K562 (cell line): ENCODE results near the gene NECTIN2. TPM values are rescaled to one million over a fixed set of nuclear protein-coding genes. Genes with fewer than 3 reads are reported as not detected.

Experiments
- ATAC-seq: fragments of 200-7000 bp; cut with Tn5 transposase; 3 replicates; pipeline ENCODE4 v1.9.1; 2020; ENCODE audit warnings: moderate library complexity
- BruUV-seq: library from RNA; stranded (reverse); fragments of 400-500 nt; replicated peaks from 2 replicates; lab custom pipeline; 2021; lab: Mats Ljungman, UMichigan
- CTCF ChIA-PET: fragments of 300-600 bp; formaldehyde crosslinking; extraction: SDS; loops from one replicate; lab custom pipeline; 2021; ENCODE audit warnings: low intra/inter-chr PET ratio; lab: Yijun Ruan, JAX
- POLR2A ChIA-PET: fragments of 300-600, 350-650 bp; sonication (Branson Sonifier 250); formaldehyde crosslinking; extraction: SDS; loops from one replicate; lab custom pipeline; 2021; ENCODE audit warnings: antibody characterized with exemption, inconsistent platforms; lab: Yijun Ruan, JAX
- DNase-seq, 4 experiments: peaks; one replicate each; pipeline versions ENCODE4 v3.0.0 to v3.0.0-alpha.2; 2011 to 2018; ENCODE audit warnings: low spot score in 3 of 4, mixed read lengths in 3 of 4; ENCODE audit errors: extremely low read depth in 1 of 4
- FAIRE-seq: peaks from 2 replicates; lab custom pipeline; 2011; peaks lifted over from hg19 to GRCh38; lab: Jason Lieb, UNC
- H2AFZ ChIP-seq: 2 replicates; pipeline ENCODE4 v1.6.0; 2011; ENCODE audit warnings: low read depth, low read length, control low read depth, inconsistent platforms
- H3K27ac ChIP-seq: fragments of 200-600 bp; 3 replicates; pipeline ENCODE4 v1.8.0; 2011; ENCODE audit warnings: low read depth, mild to moderate bottlenecking, control low read depth, inconsistent platforms, low read length, moderate library complexity, mixed read lengths; ENCODE audit errors: extremely low read depth
- H3K27me3 ChIP-seq, 2 experiments: fragments of 300-600 bp in 1 of 2; 2 replicates in 1 of 2; 3 replicates in 1 of 2; pipeline versions ENCODE4 v1.6.0 to v1.8.0; 2011; ENCODE audit warnings: inconsistent platforms in 2 of 2, low read length in 2 of 2, mild to moderate bottlenecking in 1 of 2, mixed read lengths in 1 of 2, moderate library complexity in 1 of 2; ENCODE audit not compliant: control insufficient read depth in 2 of 2, insufficient read depth in 2 of 2
- H3K36me3 ChIP-seq: fragments of 300-600 bp; 3 replicates; pipeline ENCODE4 v1.8.0; 2011; ENCODE audit warnings: mild to moderate bottlenecking, low read length, inconsistent platforms; ENCODE audit not compliant: control insufficient read depth, insufficient read depth
- H3K4me1 ChIP-seq, 2 experiments: fragments of 200-600 bp in 1 of 2; replicated peaks in 1 of 2; 2 replicates in 1 of 2; 3 replicates in 1 of 2; pipeline versions ENCODE4 v1.5.1 to v1.8.0; 2011; ENCODE audit warnings: inconsistent platforms in 2 of 2, low read length in 2 of 2, mild to moderate bottlenecking in 1 of 2, mixed read lengths in 1 of 2, moderate library complexity in 1 of 2; ENCODE audit not compliant: control insufficient read depth in 2 of 2, insufficient read depth in 2 of 2
- H3K4me2 ChIP-seq: 2 replicates; pipeline ENCODE4 v1.6.1; 2011; ENCODE audit warnings: low read length, control low read depth, inconsistent platforms, mixed read lengths; ENCODE audit not compliant: insufficient read depth
- H3K4me3 ChIP-seq: fragments of 200-600 bp; sonication (generic), shearing (Covaris generic); 2 replicates; pipeline ENCODE4 v1.5.1; 2016; ENCODE audit warnings: control low read depth, inconsistent platforms
- H3K79me2 ChIP-seq: fragments of 200-600 bp; 3 replicates; pipeline ENCODE4 v1.8.0; 2011; ENCODE audit warnings: low read length, inconsistent platforms; ENCODE audit not compliant: control insufficient read depth, insufficient read depth
- H3K9ac ChIP-seq, 2 experiments: 2 replicates each; pipeline versions ENCODE4 v1.6.0 to v1.6.1; 2011; ENCODE audit warnings: low read depth in 2 of 2, low read length in 2 of 2, control low read depth in 1 of 2, inconsistent platforms in 1 of 2, mild to moderate bottlenecking in 1 of 2, mixed read lengths in 1 of 2; ENCODE audit not compliant: insufficient read depth in 1 of 2
- H3K9me1 ChIP-seq: one replicate; pipeline ENCODE4 v1.6.0; 2011; ENCODE audit warnings: inconsistent platforms, mild to moderate bottlenecking, low read length, moderate library complexity; ENCODE audit not compliant: control insufficient read depth, insufficient read depth
- H3K9me3 ChIP-seq: replicated peaks from 2 replicates; pipeline ENCODE4 v1.5.1; 2011; ENCODE audit warnings: low read depth, low read length, inconsistent platforms; ENCODE audit not compliant: control insufficient read depth, insufficient read depth
- H4K20me1 ChIP-seq: replicated peaks from 2 replicates; pipeline ENCODE4 v1.6.1; 2011; ENCODE audit warnings: low read length, inconsistent platforms, mixed read lengths; ENCODE audit not compliant: control insufficient read depth, insufficient read depth
- COPS2 ChIP-seq: fragments of 450-650 bp; conservative IDR thresholded peaks from 2 replicates; pipeline ENCODE4 v1.6.1; 2016; ENCODE audit warnings: mild to moderate bottlenecking, moderate library complexity
- DIDO1 ChIP-seq: fragments of 450-650 bp; IDR thresholded peaks from 2 replicates; pipeline ENCODE4 v1.6.1; 2016; ENCODE audit warnings: low read depth, missing biosample characterization, missing genetic modification characterization
- E2F6 ChIP-seq, 2 experiments: IDR thresholded peaks; 2 replicates each; pipeline ENCODE4 v1.6.1; 2011; ENCODE audit warnings: borderline replicate concordance in 1 of 2, control low read depth in 1 of 2, low read depth in 1 of 2, low read length in 1 of 2, mild to moderate bottlenecking in 1 of 2, mixed read lengths in 1 of 2, moderate library complexity in 1 of 2; ENCODE audit not compliant: insufficient read depth in 1 of 2, insufficient read length in 1 of 2, poor library complexity in 1 of 2, severe bottlenecking in 1 of 2; ENCODE audit errors: extremely low read depth in 1 of 2
- MTA3 ChIP-seq: fragments of 450-650 bp; formaldehyde crosslinking; IDR thresholded peaks from 2 replicates; pipeline ENCODE4 v1.6.1; 2017; ENCODE audit warnings: mild to moderate bottlenecking, borderline replicate concordance
- PCBP2 ChIP-seq: fragments of 200-400 bp; formaldehyde crosslinking; IDR thresholded peaks from 2 replicates; pipeline ENCODE4 v1.6.1; 2018; ENCODE audit warnings: low read length, low read depth, mild to moderate bottlenecking, moderate library complexity; ENCODE audit not compliant: poor library complexity, severe bottlenecking
- SUPT5H ChIP-seq: fragments of 450-650 bp; IDR thresholded peaks from 2 replicates; pipeline ENCODE4 v1.6.1; 2016
- ZNF24 ChIP-seq: fragments of 450-650 bp; IDR thresholded peaks from 2 replicates; pipeline ENCODE4 v1.6.1; 2016
- WGBS: fragments of 100-300 bp; shearing (Covaris generic); methylation state at CpG from one replicate; pipeline ENCODE4 v1.1.6; 2016; ENCODE audit warnings: low coverage, mixed read lengths; ENCODE audit not compliant: insufficient coverage; ENCODE audit errors: missing lambda C conversion rate; 5-methylcytosine and 5-hydroxymethylcytosine counted together
- in situ Hi-C: fragments of 300-500 bp; cut with MboI; formaldehyde crosslinking; loops from 4 replicates; pipeline ENCODE4 v1.15.0; 2018; ENCODE audit warnings: inconsistent platforms, mixed read lengths
- intact Hi-C: fragments of 100-400 bp; cut with micrococcal nuclease; formaldehyde crosslinking; loops from 2 replicates; pipeline ENCODE4 v1.14.2; 2022
- polyA plus RNA-seq, 8 experiments: library from polyadenylated mRNA; depleted of rRNA in 4 of 8; stranded (reverse) in 5 of 8; unstranded in 3 of 8; fragments of >200 nt; fragmentation: Nextera tagmentation in 2 of 8; fragmentation: Illumina TruSeq in 1 of 8; extraction: Ambion mirVana in 2 of 8; extraction: Trizol in 1 of 8; gene quantifications; 2 replicates each; pipeline versions ENCODE4 v1.2.1 to v1.2.3, GENCODE V29; 2011 to 2014; ENCODE audit warnings: inconsistent platforms in 1 of 8, missing spikeins in 1 of 8
- total RNA-seq, 7 experiments: library from RNA; depleted of rRNA in 6 of 7; stranded (reverse); fragments of >200 nt in 6 of 7; fragmentation: Illumina TruSeq in 2 of 7; extraction: Trizol in 2 of 7; gene quantifications; 2 replicates each; pipeline versions ENCODE4 v1.2.1 to v1.2.3, GENCODE V29; 2011 to 2021; ENCODE audit warnings: low replicate concordance in 1 of 7

The NECTIN2 gene
- total and polyA plus RNA-seq, 9 of the 15 experiments (the other 6 are each of a cell fraction or from before 2014, with no cell fraction given), result 3.9 to 94.9 (median 34.9) TPM

GRCh38 chr19:44867578-44867977, 21.5 kb downstream of the NECTIN2 start:
- ATAC-seq (no peak), DNase-seq (peak in 1 of 4 experiments; percentile 5), FAIRE-seq (no peak)
- TF ChIP-seq COPS2 (no peak), ZNF24 (no peak), E2F6 (IDR thresholded peaks at IDR 0.05; ENCODE audit: borderline replicate concordance in 1 of 2, extremely low read depth in 1 of 2, insufficient read depth in 1 of 2, insufficient read length in 1 of 2, low read depth in 1 of 2, low read length in 1 of 2, poor library complexity in 1 of 2, severe bottlenecking in 1 of 2) (no peak), SUPT5H (no peak), PCBP2 (no peak), MTA3 (no peak), DIDO1 (tag) (no peak)
- no peaks in the 10 kb centered on the region for H3K9me1 ChIP-seq
- H3K4me2 ChIP-seq, result no peak overlapping the region
- CTCF ChIA-PET, result no interaction called here
- peak overlapping the region in 1 of 2 experiments; percentile 19; a peak in 1 of 4 replicates for H3K9ac ChIP-seq
- peaks cover 0 to 7% of the 10 kb centered on the region in 2 experiments; a peak in 2 of 5 replicates for H3K4me1 ChIP-seq
- no peak overlapping the region for H3K27ac ChIP-seq
- no peaks in the 10 kb centered on the region for H4K20me1 ChIP-seq
- no peaks in the 10 kb centered on the region for H3K27me3 ChIP-seq
- peaks cover 42% of the 10 kb centered on the region for H3K36me3 ChIP-seq
- H3K9me3 ChIP-seq, result no peaks in the 10 kb centered on the region
- POLR2A ChIA-PET, result interaction anchor here (0.7 kb wide), 1 partner anchor 37 kb away, joined by 3 read pairs; no protein-coding TSS in a partner anchor
- H3K4me3 ChIP-seq, result no peak overlapping the region
- no peak overlapping the region for H2AFZ ChIP-seq
- no TSS peak for BruUV-seq
- WGBS, result 82% methylated on average over 12 of the region's 12 CpGs
- intact Hi-C loops (no loop called here), in situ Hi-C loops (no loop called here)
- H3K79me2 ChIP-seq, result no peaks in the 10 kb centered on the region
